Lung microvascular endothelial cell (primary cell): ENCODE results near the gene GPR4. TPM values are rescaled to one million over a fixed set of nuclear protein-coding genes. Genes with fewer than 3 reads are reported as not detected.

Experiments used
- DNase-seq, 2 donors: peaks; one replicate each; pipeline versions ENCODE4 v3.0.0 to v3.0.0-alpha.2; 2010; ENCODE audit warnings: low read depth in 2 of 2
- total RNA-seq: library from RNA; depleted of rRNA; stranded (reverse); fragments of >200 nt; gene quantifications from 2 replicates; pipeline ENCODE4 v1.2.1, GENCODE V29; 2014

The GPR4 gene
- total RNA-seq, 1 donor from 2014 or later: 1.6 TPM

DNA sequence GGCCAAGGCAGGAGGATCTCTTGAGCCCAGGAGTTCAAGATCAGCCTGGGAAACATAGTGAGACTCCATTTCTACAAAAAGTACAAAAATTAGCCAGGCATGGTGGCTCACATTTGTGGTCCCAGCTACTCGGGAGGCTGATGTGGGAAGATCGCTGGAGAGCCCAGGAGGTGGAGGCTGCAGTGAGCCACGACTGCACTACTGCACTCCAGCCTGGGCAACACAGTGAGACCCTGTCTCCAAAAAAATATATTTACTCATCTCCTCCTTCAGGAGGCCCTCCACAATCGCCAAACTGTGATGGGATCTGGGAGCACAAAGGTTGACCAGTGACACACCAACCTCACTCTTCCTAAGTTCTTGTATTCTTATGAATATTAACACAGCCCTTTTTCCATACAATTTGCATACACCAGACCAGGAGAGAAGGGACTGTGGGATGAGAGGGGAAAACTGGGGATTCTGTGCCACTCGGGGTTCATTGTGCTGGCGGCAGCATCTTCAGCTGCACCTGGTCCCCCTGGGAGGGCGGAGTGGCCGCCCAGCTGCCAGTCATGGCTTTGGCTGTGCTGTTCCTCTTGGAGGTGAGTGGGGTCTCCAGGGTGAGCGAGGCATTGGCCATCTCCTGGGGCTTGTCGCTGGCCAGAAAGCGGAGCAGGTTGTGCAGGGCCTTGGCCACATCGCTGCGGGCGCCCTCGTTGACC, 11.6 kb downstream of the GPR4 start:
- no peak for DNase-seq

DNA sequence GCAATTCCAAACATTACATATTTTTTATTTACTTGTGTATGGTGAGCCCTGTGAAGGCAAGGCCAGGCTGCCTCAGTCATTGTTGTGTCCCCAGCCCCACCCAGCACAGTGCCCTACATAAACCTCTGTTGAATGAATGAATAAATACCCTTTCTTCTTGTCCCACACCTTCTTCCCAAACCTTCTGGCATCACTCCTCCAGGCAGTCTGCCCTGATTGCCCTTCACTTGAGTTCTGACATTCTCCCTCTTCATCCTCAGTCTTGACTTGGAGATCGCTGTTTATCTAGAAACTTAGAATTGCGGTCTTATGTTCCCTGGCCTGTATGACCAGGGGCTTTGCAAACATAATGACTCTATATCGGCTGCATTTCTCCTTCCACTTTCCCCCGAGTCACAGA, 12.2 kb downstream of the GPR4 start:
- DNase-seq: no peak

DNA sequence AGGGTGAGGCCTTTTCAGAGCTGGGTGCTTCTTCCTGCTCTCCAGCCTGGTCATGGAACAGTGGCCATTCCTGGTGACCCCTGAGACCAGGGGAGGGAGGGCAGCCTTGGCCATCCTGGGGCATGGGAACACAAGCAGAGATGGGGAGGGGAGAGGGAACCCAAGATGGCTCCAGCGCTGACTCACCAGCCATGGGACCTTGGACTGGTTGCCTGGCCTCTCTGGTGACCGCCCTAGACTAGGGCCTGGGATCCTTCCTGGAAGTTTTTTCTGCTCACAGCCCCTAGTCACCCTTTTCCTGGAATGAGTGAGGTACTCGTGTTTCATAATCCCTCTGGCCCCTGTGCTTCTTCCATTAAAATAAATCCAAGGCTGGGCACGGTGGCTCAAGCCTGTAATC, 14.1 kb downstream of the GPR4 start:
- DNase-seq: peak in 1 of 2 donors; percentile 32

DNA sequence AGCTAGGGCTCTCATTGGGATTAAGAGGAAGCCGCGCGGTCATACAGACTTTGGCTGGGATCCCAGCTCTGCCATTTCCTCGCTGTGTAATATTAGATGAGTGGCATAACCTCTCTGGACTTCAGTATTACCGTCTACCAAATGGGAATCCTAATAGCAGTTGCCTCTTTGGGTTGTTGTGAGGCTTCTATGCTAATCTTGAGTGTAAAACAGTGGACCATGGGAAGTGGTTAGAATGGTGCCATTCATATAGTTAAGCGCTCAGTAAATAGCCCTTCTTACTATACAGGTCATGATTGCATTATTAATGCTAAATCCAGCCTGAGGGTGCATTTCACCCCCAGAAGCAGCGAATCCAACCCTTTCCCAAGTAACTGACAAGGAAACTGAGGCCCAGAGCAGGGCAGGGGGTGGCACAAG, 16.8 kb downstream of the GPR4 start:
- no peak for DNase-seq

DNA sequence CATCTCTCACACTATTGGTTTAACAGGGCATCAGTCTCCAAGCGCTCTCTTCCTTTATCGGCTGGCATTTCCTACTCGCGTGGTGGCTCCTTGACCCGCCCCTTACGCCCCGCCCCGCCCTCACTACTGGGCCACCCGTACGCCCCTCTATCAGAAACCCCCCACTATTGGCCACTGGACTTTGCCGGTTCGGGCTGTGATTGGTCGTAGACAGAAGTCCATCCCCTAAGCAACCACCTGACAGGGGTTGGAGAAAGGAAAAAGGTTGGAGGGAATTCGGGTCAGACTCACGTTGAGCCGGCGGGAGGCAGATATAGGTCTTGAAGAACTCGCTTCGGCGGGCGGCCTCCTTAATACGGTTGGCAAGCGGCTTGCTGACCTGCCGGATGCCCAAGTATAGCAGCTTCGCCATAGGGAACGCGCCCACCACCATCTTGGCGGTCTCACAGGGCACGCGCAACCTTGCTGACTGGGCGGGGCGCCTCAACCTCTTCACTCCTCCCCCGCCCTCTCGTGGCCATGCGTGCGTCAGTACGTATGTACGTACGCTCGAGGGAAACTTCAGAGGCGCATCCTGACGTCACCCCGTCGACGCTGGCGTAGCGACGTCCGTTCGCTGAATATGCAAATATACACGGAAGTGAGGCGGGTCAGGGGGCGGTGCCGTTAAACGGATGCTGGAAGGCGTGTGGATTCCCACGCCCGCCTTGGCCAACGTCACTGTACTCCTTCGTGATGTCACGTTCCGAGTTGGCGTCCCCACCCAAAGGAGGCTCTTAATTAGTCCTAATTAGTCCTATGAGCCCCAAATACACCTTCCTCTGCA, 17.5 kb downstream of the GPR4 start, which contains the start of gene OPA3:
OPA3 (minus strand) TSS at position 471 of the 826 bp plus-strand sequence; CDS start at position 433, 38 bp downstream.
- DNase-seq: peak; percentile 100

DNA sequence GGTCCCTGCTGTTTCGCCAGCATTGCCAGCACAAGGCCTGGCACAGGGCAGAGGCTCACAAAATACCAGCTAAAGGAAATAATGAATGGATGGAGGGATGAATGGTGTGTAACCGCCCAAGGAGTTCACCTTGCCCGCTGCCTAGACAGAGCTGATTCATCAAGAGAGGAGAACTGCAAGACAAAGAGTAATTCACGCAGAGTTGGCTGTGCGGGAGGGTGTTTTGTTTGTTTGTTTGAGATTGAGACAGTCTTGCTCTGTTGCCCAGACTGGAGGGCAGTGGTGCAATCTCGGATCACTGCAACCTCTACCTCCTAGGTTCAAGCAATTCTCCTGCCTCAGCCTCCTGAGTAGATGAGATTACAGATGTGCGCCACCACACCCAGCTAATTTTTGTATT, 20.4 kb downstream of the GPR4 start:
- DNase-seq: no peak

DNA sequence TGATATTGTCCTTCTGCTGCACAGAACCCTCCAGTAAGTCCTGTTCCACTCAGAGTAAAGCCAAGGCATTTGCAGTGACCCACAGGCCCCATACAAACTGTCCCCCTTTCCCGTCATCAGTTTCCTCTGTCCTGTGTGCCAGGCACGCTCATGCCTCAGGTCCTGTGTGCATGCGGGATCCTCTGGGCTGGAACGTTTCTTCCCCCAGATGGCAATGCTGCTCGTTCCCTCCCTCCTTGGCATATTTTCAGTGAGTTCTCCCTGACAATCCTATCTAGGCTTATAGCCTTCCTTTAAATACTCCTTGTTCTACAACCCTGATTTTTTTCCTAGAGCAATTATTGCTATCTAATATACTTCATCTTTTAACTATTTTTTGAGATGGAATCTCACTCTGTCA, 23.2 kb downstream of the GPR4 start:
- DNase-seq: no peak

DNA sequence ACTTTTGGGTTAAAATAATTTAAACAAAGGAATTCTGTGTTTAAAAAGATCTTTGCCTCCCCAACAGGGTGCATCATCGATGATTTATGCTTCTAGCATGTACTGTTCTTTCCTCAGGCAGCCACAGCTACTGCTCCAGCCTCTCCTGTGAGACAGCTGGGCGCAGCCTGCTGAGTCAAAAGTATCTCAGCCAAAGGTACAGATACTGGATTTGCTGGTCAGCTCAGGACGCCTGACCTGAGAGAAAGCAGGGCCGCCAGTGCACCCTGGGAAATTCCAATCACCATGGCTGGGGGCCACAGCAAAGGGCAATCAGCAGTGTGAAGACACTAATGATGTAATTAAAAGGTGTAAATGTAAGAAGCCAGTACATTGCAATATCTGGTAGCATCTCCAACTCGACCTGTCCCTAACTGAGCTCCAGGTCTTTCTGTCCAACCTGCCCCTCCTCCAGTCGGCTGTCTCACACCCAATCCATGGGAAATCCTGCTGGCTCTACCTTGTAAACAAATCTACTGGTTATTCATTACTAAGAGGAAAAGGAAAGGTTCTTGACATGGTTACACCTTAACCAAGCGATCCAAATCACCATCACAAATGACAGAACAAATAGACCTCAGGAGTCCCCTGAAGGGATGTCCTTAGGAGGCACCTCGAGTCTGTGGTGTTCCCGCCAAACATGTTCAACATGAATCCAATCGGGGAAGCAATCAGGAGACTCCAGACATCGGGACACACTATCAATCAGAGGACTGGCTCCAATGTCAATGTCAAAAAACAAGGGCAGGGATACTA, 24.7 kb downstream of the GPR4 start:
- DNase-seq: peak in 1 of 2 donors; percentile 67

DNA sequence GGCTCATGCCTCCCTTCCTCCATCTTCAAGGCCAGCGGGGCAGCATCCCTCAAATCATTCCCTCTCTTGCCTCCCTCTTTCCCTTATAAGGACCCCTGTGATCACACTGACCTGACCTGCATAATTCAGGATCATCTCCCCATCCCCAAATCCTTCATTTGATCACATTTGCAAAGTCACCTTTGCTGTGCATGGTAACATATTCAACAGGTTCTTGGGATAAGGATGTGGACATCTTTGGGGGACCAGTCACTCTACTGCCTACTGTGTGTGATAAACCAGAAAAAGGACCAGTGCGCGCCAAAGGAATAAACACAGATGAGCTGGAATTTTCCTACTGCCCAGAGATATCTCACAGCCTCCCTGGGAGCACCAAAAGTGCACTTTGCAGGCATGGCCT, 25.3 kb downstream of the GPR4 start:
- DNase-seq: no peak

DNA sequence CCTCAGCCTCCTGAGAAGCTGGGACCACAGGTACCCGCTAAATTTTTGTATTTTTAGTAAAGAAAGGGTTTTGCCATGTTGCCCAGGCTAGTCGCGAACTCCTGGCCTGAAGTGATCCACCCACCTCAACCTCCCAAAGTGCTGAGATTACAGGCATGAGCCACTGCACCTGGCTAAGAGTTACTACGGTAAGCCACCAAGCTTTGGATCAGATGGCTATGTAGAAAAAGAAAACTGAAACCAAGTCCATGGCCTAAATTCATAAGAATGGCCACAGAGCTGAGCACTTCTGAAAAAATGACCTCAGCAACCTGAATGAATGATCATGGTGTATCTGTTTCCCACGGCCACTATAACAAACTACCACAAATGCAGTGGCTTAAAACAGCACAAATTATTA, 26.8 kb downstream of the GPR4 start:
- DNase-seq: no peak

DNA sequence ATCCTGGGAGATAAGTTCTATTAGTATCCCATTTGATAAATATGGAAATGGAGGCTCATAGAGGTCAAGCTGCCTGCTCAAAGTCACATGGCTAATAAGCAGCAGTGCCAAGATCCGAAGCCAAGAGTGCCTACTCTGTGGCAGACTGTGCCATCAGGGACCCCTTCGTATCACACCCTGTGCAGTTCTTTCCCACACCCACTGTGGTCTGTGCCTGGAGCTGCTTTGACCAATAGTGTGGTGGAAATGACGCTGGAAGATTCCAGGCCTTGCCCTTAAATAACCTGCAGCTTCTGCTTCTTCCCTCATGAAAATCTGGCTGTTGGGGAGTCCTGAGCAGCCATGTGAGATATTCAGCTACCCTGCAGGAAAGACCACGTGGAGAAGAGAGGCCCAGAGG, 27.5 kb downstream of the GPR4 start:
- no peak for DNase-seq

DNA sequence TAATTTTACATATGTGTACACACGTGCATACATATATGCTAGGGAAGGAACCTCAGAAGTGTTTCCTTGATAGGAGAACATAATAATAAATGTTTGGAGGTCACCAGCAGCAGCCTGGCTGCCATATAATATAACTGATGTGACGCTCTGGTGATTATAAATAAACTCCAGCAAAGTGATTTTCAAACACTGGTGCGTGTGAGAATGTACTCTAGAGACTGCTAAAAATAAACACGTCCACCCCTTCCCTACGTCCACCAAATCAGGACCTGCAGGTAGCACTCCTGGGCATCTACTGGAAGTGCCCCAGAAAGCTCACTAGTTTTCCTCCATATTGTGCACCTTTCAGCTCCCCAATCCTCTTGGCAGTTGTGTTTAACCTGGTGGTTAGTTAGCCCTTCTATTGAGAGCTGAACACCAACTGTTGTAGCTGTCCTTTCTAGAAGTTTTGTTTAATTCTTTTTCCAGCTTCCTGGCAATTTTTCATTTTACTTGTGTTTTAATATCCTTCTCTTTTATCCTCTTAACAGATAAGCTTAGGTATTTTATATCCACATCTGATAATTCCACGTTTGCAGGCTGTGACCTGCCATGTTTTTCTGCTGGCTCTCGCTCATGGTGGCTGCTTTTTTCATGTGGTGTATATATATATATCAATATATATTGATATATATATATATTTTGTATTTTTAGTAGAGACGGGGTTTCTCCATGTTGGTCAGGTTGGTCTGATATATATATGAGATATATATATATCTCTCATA, 30.4 kb downstream of the GPR4 start:
- DNase-seq: no peak

DNA sequence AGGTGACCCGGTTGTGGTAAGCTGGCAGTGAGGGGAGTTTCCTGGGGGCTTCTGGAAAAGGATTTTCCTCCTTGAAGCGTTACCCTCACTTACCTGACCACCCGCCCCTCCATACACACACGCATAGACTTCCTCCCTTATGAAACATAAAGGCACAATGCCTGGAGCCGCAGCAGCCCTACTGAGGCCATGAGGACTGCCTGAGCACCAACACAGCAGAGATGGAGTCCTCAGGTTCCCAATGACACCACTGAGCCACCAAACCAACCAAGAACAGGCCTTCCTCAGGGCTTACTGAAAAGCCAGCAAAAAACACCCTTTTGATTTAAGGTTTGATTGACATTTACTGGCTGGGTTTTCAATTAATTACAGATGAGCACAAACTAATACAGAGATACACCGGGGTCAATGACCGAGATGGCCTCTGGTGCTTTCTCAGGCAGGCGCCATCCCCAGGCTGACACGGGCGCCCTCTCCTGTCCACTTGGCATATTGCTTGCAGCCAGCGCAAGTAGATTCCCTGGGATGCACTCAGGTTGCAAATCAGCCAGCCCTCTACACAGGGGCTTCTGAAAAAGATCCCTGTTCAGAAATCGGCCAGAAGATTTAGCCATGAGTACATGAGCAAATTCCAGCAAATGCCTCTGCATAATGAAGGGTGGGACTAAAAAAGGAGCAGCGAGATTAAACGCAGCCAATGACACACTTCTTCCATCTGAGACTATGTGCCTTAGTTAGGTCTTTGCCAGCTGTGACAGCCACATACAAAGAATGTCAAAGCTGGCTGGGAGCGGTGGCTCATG, 32.2 kb downstream of the GPR4 start:
- peak; percentile 52 to 54 for DNase-seq

DNA sequence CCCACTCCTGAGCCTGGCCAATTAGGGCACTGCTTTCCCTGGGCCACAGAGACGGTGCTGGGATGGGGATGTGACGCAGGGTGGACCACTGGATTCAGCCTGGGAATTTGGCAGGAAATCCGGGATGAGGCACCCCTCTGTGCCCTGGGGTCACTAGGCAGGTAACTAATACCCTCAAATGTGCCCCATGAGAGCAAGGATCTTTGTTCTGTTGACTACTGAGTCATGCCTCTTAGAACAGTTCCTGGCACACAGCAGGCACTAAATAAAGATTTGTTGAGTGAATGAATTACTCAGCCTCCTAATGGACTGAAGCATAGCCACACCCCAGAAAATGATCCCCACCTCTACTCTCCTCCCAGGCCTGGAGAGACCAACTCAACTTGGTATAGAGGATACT, 33.3 kb downstream of the GPR4 start:
- peak in 1 of 2 donors; percentile 79 for DNase-seq

DNA sequence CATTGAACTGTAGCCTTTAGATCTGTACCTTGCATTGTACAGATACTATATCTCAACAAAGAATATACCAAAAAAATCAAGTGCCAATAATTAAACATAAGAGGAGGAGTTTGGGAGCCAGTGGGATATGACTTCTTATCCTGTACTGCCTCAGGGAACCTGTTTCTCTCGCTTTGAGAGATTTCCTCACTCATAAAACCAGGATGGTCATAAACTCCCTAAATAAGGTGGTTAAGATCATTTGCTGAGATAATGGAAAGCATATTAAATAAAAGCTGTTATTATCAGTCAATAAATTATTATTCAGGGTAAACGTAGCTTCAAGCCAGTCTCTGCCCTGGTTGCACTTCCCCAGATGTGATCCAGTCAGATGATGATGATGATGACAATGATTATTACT, 34.4 kb downstream of the GPR4 start:
- no peak for DNase-seq

DNA sequence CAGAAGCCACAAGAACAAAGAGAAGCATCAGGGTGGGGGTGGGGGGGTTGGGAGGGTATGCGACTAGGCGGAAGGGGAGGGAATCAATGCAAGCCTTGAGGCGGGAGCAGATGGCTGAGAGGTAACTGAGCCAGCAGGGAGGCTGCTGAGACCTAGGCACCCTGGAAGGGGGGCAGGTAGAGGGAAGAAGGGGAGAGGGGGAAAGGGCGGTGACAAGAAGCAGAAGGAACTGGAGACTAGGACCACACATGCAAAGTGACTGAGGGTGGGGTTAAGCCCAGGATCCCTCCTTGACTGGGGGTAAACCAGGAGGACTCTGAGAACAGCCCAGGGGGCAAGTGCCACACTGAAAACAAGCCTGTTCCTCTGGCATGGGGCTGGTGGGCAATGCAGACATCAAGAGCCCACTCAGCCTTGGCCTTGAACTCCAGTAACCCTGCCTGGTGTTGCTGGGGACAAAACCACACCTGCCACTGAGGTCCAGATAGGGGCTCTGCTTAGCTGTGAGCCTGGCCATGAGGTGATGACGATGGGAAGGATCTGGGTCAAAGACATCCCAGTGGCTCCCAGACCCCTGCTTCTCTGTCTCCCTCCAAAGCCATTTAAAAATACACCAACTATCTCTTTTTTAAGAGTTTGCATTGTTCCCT, 37.8 kb downstream of the GPR4 start:
- DNase-seq: no peak

DNA sequence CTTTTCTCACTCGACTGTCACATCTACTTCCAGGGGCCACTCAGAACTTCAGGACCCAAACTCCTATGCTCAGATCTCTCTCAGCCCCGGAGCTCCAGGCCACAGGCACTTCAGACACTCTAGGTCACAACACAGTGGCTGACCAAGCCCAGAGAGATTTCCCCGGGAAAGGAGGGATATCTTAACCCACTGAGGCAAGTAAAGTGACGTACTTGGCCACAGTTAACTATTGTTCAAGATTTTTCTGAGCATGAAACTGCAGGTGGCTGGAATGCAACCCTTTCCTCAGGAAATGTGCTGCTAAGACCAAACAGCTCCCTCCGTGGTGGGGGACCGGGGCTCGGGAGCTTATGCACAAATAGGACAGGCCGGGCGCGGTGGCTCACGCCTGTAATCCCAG, 41.3 kb downstream of the GPR4 start:
- peak in 1 of 2 donors; percentile 78 for DNase-seq

DNA sequence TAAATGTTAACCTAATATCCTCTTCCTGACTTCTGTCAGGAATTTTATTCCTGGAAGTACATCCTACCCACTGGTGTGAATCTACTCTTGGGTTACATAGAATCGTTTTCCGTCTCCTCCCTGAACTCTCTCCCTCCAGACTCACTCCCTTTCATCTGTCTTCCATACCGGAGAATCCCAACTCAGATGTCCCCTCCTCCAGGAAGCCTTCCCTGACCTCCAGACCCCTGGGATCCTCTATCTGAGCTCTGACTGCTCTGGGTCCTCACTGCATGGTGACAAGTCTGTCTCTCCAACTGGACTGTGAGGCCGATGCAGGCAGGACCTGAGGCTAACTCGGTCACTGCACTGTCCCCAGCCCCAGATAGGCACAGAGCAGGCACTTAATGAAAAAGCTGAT, 42.0 kb downstream of the GPR4 start:
- no peak for DNase-seq

DNA sequence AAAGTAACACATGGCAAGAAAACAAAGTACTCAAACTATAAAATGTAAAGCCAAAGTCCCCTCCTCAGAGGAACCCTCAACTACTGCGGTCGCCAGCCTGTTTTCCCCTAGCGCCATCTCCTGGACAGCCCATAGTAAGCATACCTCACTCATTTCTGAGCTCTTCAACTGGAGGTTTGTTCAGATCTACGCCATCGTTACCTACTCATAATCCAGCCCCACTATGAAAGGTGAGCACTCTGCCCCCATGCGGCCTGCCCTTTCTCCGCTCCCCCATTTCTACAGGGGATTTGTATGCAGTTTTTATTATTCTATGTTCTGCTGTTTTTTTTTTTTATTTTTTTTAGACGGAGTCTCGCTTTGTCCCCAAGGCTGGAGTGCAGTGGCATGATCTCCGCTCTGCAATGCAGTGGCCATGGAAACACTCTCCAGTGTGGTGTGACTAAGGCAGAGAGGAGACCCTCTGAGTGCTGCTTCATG, 43.6 kb downstream of the GPR4 start:
- DNase-seq: peak; percentile 56 to 59

DNA sequence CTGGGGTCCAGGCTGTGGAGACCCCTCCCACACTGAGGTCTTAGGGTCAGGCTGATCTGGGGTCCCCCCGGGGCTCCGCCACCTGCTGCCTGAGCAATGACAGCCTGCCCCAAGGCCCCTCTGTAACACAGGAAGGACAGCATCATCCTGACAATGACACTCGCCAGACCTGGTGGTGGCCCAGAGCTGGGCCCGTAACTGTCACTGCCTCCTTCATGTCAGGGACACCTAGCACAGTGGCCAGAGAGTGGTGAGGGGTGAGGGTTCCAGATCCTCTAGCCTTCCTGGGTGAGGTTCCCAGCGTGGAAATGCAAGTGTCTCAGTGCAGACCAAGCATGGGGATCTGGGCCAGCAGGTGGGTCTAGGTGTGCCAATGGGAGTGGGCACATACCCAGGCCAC, 45.2 kb downstream of the GPR4 start:
- no peak for DNase-seq
